HEK293 (cell line): Measurements from ENCODE around the gene TMSB15A.
"Not testable (repeated sequence)": the region's sequence is repeated elsewhere in the genome, so short reads cannot be mapped to it uniquely, and the experiment has no call there.

Source experiments
- CTCF ChIA-PET: fragments of 350-600 bp; formaldehyde crosslinking; extraction: SDS; loops from one replicate; lab custom pipeline; 2021; ENCODE audit warnings: antibody characterized with exemption; lab: Yijun Ruan, JAX
- POLR2A ChIA-PET: fragments of 300-600 bp; formaldehyde crosslinking; extraction: SDS; loops from one replicate; lab custom pipeline; 2020; ENCODE audit warnings: antibody characterized with exemption, inconsistent platforms; lab: Yijun Ruan, JAX
- H3K27ac ChIP-seq: fragments of 200-500 bp; sonication (Bioruptor generic); 2 replicates; pipeline ENCODE4 v1.5.1; 2014; ENCODE audit warnings: low read depth, low read length, control low read depth, inconsistent platforms; ENCODE audit errors: extremely low read depth
- H3K36me3 ChIP-seq, 2 experiments: fragments of 200-500 bp in 1 of 2; sonication (Bioruptor generic) in 1 of 2; 1 replicate in 1 of 2; 2 replicates in 1 of 2; pipeline ENCODE4 v1.5.1; 2014 to 2017; ENCODE audit warnings: inconsistent platforms in 2 of 2, low read length in 2 of 2; ENCODE audit not compliant: control insufficient read depth in 2 of 2, insufficient read depth in 1 of 2
- H3K4me1 ChIP-seq: fragments of 200-500 bp; sonication (Bioruptor generic); 2 replicates; pipeline ENCODE4 v1.5.1; 2014; ENCODE audit warnings: mild to moderate bottlenecking, low read length, inconsistent platforms; ENCODE audit not compliant: control insufficient read depth, insufficient read depth
- H3K4me3 ChIP-seq: 2 replicates; pipeline ENCODE4 v1.5.1; 2011; ENCODE audit warnings: low read depth, mild to moderate bottlenecking, control low read depth, low read length, moderate library complexity
- H3K9me3 ChIP-seq: fragments of 200-500 bp; sonication (Bioruptor generic); 2 replicates; pipeline ENCODE4 v1.5.1; 2014; ENCODE audit warnings: low read depth, low read length, inconsistent platforms; ENCODE audit not compliant: control insufficient read depth, insufficient read depth
- OSR2 ChIP-seq: fragments of 450-650 bp; formaldehyde crosslinking; IDR thresholded peaks from 2 replicates; pipeline ENCODE4 v1.5.1; 2016; ENCODE audit warnings: missing biosample characterization, missing genetic modification characterization
- SALL2 ChIP-seq: fragments of 450-650 bp; formaldehyde crosslinking; IDR thresholded peaks from 2 replicates; pipeline ENCODE4 v1.5.0; 2017; ENCODE audit warnings: missing biosample characterization, mild to moderate bottlenecking, missing genetic modification characterization, borderline replicate concordance
- ZBTB48 ChIP-seq: fragments of 450-650 bp; formaldehyde crosslinking; IDR thresholded peaks from 2 replicates; pipeline ENCODE4 v1.5.1; 2016; ENCODE audit warnings: missing biosample characterization, missing genetic modification characterization
- ZNF211 ChIP-seq: fragments of 450-650 bp; formaldehyde crosslinking; IDR thresholded peaks from 2 replicates; pipeline ENCODE4 v1.5.1; 2016; ENCODE audit warnings: low read depth, missing biosample characterization, missing genetic modification characterization
- ZNF214 ChIP-seq: fragments of 450-650 bp; formaldehyde crosslinking; IDR thresholded peaks from 2 replicates; pipeline ENCODE4 v1.5.1; 2017; ENCODE audit warnings: missing biosample characterization, mild to moderate bottlenecking, missing genetic modification characterization, borderline replicate concordance
- ZNF335 ChIP-seq: fragments of 450-650 bp; formaldehyde crosslinking; conservative IDR thresholded peaks from 2 replicates; pipeline ENCODE4 v1.5.1; 2016; ENCODE audit warnings: missing biosample characterization, missing genetic modification characterization
- ZNF426 ChIP-seq: fragments of 450-650 bp; formaldehyde crosslinking; IDR thresholded peaks from 2 replicates; pipeline ENCODE4 v1.5.1; 2017; ENCODE audit warnings: missing biosample characterization, missing genetic modification characterization, mild to moderate bottlenecking, inconsistent platforms, moderate library complexity
- ZNF624 ChIP-seq: fragments of 450-650 bp; formaldehyde crosslinking; IDR thresholded peaks from 2 replicates; pipeline ENCODE4 v1.5.1; 2017; ENCODE audit warnings: missing biosample characterization, missing genetic modification characterization
- TF ChIP-seq, protein P1 (sequence below): fragments of 450-650 bp; formaldehyde crosslinking; optimal IDR thresholded peaks from 2 replicates; pipeline ENCODE3; 2016; ENCODE audit warnings: missing biosample characterization, mild to moderate bottlenecking, missing genetic modification characterization
- TF ChIP-seq, protein P2 (sequence below): sonication (generic); formaldehyde crosslinking; IDR thresholded peaks from 2 replicates; pipeline ENCODE4 v1.8.1; 2022; ENCODE audit warnings: mild to moderate bottlenecking, moderate library complexity, missing genetic modification reagents
- TF ChIP-seq, protein P3 (sequence below): fragments of 450-650 bp; formaldehyde crosslinking; IDR thresholded peaks from 2 replicates; pipeline ENCODE4 v1.5.1; 2016; ENCODE audit warnings: missing biosample characterization, missing genetic modification characterization

TMSB15A gene

DNA sequence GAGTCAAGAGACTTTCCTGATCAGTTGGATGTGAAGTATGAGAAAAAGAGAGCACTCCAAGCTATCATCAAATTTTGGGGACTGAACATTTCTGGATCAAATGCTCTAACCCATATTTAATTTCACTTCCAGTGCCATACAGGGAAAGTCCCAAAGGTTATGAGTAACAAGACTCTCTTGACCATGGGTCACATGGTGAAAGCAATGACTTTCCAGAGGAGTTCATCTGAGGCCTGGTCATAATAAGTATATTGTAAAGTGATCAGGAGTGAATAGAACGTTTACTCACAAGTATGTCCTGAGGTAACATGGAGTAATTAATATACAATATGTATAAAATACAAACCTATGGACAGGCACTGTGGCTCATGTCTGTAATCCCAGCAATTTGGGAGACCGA, 42.1 kb upstream of the TMSB15A start (continued):
- no peak for TF ChIP-seq ZNF211 (tag by site-specific recombination)
- TF ChIP-seq, protein P1, sequence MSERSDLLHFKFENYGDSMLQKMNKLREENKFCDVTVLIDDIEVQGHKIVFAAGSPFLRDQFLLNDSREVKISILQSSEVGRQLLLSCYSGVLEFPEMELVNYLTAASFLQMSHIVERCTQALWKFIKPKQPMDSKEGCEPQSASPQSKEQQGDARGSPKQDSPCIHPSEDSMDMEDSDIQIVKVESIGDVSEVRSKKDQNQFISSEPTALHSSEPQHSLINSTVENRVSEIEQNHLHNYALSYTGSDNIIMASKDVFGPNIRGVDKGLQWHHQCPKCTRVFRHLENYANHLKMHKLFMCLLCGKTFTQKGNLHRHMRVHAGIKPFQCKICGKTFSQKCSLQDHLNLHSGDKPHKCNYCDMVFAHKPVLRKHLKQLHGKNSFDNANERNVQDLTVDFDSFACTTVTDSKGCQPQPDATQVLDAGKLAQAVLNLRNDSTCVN (tag by site-specific recombination): no peak
- TF ChIP-seq, all 188 proteins: peak for 0

DNA sequence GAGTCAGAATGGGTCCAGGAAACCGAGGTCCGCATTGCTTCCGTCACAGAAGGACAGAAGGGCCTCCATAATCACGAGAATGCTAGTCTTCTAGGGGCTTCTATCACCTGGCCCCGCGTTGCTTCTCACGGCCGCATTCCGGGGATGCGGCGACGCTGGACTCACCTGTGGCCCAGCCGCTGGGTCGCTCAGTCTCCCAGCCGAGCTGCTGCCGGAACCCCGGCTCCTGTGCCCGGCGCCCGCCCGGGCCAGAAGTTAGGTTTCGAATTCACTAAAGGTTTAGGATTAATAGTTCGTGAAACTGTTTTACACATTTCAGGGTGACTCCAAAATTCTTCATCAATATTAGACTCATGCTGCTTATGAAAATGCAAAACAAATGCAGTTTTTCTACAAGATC, 31.7 kb upstream of the TMSB15A start:
- TF ChIP-seq, protein P2, sequence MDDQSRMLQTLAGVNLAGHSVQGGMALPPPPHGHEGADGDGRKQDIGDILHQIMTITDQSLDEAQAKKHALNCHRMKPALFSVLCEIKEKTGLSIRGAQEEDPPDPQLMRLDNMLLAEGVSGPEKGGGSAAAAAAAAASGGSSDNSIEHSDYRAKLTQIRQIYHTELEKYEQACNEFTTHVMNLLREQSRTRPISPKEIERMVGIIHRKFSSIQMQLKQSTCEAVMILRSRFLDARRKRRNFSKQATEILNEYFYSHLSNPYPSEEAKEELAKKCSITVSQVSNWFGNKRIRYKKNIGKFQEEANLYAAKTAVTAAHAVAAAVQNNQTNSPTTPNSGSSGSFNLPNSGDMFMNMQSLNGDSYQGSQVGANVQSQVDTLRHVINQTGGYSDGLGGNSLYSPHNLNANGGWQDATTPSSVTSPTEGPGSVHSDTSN: no peak
- TF ChIP-seq ZNF624 (tag by site-specific recombination) (no peak), ZBTB48 (tag by site-specific recombination) (no peak), ZNF214 (tag by site-specific recombination) (no peak), SALL2 (tag by site-specific recombination) (no peak), ZNF426 (no peak)
- TF ChIP-seq, protein P3, sequence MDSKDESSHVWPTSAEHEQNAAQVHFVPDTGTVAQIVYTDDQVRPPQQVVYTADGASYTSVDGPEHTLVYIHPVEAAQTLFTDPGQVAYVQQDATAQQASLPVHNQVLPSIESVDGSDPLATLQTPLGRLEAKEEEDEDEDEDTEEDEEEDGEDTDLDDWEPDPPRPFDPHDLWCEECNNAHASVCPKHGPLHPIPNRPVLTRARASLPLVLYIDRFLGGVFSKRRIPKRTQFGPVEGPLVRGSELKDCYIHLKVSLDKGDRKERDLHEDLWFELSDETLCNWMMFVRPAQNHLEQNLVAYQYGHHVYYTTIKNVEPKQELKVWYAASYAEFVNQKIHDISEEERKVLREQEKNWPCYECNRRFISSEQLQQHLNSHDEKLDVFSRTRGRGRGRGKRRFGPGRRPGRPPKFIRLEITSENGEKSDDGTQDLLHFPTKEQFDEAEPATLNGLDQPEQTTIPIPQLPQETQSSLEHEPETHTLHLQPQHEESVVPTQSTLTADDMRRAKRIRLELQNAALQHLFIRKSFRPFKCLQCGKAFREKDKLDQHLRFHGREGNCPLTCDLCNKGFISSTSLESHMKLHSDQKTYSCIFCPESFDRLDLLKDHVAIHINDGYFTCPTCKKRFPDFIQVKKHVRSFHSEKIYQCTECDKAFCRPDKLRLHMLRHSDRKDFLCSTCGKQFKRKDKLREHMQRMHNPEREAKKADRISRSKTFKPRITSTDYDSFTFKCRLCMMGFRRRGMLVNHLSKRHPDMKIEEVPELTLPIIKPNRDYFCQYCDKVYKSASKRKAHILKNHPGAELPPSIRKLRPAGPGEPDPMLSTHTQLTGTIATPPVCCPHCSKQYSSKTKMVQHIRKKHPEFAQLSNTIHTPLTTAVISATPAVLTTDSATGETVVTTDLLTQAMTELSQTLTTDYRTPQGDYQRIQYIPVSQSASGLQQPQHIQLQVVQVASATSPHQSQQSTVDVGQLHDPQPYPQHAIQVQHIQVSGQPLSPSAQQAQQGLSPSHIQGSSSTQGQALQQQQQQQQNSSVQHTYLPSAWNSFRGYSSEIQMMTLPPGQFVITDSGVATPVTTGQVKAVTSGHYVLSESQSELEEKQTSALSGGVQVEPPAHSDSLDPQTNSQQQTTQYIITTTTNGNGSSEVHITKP (tag by site-specific recombination): no peak
- POLR2A ChIA-PET: no interaction called here
- no peak overlapping the region for H3K4me3 ChIP-seq
- no peaks in the 10 kb centered on the region for H3K36me3 ChIP-seq
- no peaks in the 10 kb centered on the region for H3K4me1 ChIP-seq
- CTCF ChIA-PET: interaction anchor here (0.7 kb wide), 1 partner anchor 12 kb away, joined by 3 read pairs; no protein-coding TSS in a partner anchor
- no peak overlapping the region for H3K27ac ChIP-seq
- no peaks in the 10 kb centered on the region for H3K9me3 ChIP-seq

DNA sequence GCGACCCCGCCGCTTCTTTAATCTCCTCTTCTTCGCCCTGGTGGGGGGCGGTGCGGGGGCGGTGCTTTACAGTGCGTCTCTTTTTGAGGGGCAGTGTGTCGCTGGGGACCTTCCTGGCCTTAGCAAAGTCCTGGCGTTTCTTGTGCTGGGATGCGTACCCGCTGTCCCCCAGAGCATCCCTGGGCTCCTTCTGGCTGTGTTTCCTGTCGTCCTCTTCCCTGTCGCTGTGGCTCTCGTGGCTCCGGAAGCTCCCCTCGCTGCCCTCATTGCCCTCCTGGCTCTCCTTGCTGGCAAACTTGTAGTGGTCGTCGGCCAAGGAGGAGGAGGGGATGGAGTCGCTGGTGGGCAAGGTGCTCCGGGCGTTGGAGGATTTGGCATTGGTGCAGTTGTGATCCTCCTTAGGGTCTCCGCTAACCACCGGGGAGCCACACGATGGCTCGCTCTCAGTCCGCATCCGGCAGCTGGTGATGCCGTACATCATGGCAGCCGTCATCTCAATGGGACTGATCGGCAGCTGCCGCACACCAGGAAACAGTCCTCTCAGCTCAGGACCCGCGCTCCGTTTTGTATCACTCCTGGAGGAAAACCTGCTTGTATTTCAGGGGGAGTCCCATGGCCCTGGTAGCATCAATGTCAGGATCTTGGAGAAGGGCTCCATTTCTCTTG, 30.4 kb upstream of the TMSB15A start:
- ChIA-PET CTCF (interaction anchor here (0.6 kb wide), 1 partner anchor 312 kb away, joined by 3 read pairs; no protein-coding TSS in a partner anchor), POLR2A (no interaction called here)
- no peaks in the 10 kb centered on the region for H3K9me3 ChIP-seq
- no peaks in the 10 kb centered on the region for H3K4me1 ChIP-seq
- no peaks in the 10 kb centered on the region for H3K36me3 ChIP-seq
- H3K4me3 ChIP-seq: no peak overlapping the region
- TF ChIP-seq OSR2 (tag by site-specific recombination): no peak
- no peak for TF ChIP-seq ZNF335 (tag by site-specific recombination)
- H3K27ac ChIP-seq: no peak overlapping the region

DNA sequence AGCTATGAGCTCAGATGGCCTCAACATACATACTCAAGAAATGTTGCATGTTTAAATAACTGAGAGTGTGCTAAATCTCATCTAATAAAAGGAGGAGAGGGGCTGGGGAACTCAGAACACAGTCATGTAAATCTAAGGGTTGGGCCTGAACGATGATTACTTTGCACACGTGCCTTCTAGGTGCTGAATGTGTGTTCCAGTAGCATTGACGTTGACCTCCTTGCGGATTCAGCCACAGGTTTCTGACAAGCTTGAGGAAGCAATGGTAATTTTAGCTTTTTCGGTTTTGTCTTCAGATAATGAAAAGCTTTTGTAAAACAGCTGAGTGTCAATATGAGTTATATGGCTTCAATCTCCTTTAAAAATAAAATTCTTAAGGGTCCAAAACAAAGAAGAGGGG, 29.6 kb upstream of the TMSB15A start:
- H3K9me3 ChIP-seq, CTCF ChIA-PET, H3K36me3 ChIP-seq, POLR2A ChIA-PET, H3K27ac ChIP-seq, H3K4me3 ChIP-seq, H3K4me1 ChIP-seq: not testable (repeated sequence)
